GM12874 (cell line): Measurements from ENCODE around the gene EMCN.

Experiments
- TF ChIP-seq, protein P1 (sequence below): IDR thresholded peaks from 2 replicates; pipeline ENCODE4 v1.5.1; 2011; ENCODE audit warnings: low read depth, mild to moderate bottlenecking, control low read depth, low read length, moderate library complexity; ENCODE audit not compliant: insufficient read depth

Gene EMCN, protein sequence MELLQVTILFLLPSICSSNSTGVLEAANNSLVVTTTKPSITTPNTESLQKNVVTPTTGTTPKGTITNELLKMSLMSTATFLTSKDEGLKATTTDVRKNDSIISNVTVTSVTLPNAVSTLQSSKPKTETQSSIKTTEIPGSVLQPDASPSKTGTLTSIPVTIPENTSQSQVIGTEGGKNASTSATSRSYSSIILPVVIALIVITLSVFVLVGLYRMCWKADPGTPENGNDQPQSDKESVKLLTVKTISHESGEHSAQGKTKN

DNA sequence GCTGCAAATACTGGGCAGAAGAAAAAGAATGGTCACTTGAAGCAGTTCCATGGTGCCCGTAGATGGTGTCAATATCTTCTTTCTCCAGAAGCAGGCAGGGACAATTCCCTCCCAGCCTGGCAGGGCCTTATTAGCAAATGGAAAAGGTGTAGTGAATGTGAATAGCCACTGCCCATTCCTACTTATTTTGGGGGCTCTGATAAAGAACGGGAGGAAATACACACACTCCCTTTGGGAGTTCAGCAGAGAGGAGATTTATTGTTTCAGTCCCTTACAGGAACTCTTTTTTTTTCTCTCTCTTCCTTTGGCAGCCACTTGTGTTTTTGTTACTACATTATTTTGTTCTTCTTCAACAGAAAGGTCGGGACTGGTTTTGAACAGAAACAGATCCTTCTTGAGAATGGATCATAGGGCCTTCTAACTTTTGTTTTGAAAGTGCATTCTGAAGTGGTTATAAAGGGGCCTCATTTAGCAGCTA is at the start of gene EMCN:
Gene EMCN, minus strand, starts transcription at position 159 of the 478 bp plus-strand sequence. Its CDS starts 108 bp downstream, at position 51.
- TF ChIP-seq, protein P1, sequence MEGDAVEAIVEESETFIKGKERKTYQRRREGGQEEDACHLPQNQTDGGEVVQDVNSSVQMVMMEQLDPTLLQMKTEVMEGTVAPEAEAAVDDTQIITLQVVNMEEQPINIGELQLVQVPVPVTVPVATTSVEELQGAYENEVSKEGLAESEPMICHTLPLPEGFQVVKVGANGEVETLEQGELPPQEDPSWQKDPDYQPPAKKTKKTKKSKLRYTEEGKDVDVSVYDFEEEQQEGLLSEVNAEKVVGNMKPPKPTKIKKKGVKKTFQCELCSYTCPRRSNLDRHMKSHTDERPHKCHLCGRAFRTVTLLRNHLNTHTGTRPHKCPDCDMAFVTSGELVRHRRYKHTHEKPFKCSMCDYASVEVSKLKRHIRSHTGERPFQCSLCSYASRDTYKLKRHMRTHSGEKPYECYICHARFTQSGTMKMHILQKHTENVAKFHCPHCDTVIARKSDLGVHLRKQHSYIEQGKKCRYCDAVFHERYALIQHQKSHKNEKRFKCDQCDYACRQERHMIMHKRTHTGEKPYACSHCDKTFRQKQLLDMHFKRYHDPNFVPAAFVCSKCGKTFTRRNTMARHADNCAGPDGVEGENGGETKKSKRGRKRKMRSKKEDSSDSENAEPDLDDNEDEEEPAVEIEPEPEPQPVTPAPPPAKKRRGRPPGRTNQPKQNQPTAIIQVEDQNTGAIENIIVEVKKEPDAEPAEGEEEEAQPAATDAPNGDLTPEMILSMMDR: no peak

DNA sequence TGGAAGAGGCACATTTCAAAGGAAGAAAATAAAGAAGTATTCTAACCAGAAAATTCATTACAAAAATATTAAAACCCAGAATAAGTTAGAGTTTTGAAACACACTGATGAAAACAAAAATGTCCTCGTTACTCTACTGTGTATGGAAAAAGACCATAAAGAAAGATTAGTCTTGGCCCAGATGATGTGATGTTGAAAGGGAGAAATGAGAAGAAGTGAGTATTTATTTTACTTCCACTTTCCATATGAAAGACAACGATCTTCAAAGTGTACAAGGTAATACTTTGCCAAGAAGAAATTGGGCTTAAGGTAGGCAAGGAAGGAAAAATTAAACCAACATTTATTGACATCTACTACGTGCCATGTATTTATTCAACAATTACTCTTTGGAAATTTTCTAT is 48.6 kb upstream of the EMCN start:
- TF ChIP-seq, protein P1: no peak

DNA sequence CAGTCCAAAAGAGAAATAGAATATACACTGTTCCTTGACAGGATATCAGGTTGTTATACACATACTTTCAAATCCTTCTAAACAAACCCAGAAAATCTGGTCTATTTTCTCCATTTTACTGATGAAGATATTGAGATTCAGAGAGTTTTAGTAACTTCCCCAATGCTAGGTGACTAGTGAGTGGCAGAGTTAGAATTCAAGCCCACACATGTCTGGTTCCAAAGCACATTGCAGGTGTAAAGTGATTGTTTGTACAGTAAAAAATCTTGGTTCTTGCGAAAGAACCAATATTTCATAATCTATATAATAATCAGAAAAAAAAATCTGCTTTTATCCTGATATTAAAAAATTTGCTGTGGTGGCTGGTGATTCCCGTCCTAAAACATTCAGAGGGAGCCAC is 39.5 kb upstream of the EMCN start:
- TF ChIP-seq, protein P1: no peak

DNA sequence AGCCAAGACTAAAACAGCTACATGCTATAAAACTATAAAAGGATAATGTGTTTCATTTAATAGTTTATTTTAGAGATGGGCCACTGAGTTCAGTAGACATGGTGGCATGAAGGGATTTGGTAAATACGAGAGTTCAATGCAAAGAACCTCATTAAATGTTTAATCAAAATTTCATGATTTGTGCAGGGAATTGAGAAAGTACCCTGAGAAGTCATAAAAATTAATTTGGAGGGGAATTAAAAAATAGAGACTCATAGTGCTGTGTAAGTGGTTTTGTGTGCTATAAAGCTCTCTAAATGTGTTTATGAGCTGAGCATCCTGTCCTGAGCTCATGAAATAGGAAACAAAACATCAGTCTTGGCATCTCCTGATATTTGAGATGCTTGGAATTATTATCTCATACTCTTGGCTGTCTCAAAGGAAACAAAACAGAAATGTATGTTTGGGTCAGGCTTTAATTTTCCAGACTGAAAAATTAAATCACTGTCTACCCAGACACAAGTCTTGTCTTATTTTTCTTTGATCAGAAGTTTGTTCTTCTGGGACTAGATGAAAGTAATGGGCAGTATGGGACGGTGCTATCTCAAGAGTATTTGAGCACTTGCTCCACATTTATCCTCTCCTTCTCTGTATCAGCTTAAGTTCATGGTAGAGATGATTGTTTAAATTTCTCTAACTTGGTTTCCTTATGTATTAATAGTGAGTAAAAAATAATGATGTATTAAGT is 38.0 kb upstream of the EMCN start:
- TF ChIP-seq, protein P1: no peak

DNA sequence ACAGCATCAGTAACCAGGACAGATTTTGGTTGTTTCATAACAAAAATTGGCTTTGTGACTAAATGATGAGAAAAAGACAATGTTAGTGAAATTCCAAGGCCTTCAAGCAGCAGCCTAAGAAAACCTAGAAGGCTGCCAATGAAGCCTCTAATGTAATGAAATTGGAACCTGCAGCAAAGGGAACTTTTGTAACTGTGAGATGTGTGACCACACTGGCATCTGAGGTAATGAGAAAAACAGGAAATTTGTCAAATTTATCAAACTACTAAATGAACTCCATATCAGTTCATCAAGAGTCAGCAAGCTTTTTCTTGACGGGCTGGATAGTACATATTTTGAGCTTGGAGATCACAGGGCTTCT is 30.4 kb upstream of the EMCN start:
- TF ChIP-seq, protein P1: no peak

DNA sequence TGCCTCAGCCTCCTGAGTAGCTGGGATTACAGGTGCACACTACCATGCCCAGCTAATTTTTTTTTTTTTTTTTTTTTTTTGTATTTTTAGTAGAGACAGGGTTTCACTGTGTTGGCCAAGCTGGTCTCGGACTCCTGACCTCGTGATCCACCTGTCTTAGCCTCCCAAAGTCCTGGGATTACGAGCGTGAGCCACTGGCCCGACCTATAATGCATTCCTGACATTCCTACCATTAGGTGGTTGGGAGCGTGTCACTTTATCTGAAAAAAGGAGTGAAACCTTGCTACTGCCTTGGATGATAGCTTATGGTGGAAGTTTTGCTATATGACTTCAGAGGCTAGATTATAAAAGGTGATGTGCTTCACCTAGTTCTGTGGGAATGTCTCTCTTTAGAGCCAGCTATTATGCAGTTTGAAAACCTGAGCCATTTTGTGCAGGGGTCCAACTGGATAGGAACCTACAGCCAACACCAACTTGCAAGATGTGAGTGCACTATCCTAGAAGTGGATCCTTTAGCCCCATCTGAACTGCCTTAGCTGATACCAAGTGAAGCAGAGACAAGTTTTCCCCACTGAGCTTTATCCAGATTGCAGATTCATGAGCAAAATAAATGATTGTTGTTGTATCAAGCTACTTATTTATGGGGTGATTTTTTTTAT is 29.8 kb upstream of the EMCN start:
- TF ChIP-seq, protein P1: no peak

DNA sequence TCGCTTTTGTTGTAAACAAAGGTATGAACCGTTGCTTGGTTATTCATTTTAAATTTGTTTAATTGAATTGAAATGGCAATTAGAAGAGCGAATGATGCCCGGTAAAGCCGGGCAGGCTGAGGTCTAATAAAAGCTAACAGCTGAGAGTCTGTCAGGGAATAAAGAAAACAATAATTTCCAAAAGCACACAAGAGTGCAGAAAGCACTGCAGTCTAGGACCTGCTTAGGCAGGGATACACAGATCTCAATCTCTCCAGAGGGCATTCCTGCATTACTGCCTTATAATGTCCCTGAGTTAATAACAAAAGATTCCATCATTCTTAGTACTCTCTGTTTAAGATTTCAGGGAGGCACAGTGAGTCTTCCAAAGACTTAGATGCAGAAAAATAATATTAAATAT is 27.6 kb upstream of the EMCN start:
- TF ChIP-seq, protein P1: no peak
